ENCODE data around the gene COPB1.

DNA sequence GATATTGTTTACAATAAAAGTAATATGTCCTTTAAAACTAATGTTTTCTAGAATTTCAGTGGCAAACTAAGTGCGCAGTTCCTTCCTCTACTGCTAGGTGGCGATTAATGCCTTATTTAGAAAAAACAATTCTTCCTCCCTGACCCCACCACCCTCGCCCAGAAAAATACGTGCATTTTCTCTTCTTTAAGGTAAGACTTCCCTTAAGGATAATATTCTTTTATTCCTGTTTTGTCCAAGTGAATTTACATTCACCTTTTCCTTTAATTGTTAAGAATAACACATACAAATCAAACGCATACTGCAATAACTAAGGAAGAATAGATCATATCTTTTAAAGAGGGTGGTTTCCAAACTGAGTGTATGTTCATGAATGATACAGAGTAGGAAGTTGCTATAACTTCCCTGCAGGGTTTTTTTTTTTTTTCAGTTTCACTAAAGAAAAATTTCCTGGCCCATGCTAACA, 37.6 kb upstream of the COPB1 start:
- TF ChIP-seq TCF12 (IDR thresholded peaks at IDR 0.05) (no peak), TCF12 (CRISPR knock-in tag; IDR thresholded peaks at IDR 0.05) (no peak), DDIT3 (CRISPR knock-in tag; IDR thresholded peaks at IDR 0.05) (no peak), ZNF501 (CRISPR knock-in tag; IDR thresholded peaks at IDR 0.05) (no peak), POLR2A (IDR thresholded peaks at IDR 0.05; ENCODE audit: insufficient read depth in 1 of 2, low read depth in 2 of 2, low read length in 2 of 2) (no peak), NAIF1 (CRISPR knock-in tag; IDR thresholded peaks at IDR 0.05; ENCODE audit: borderline replicate concordance) (no peak), PITX1 (CRISPR knock-in tag; IDR thresholded peaks at IDR 0.05) (no peak), REXO4 (CRISPR knock-in tag; IDR thresholded peaks at IDR 0.05; ENCODE audit: borderline replicate concordance) (no peak), ZBTB8A (CRISPR knock-in tag; IDR thresholded peaks at IDR 0.05; ENCODE audit: borderline replicate concordance, low read depth) (no peak), KLF15 (CRISPR knock-in tag; IDR thresholded peaks at IDR 0.05; ENCODE audit: borderline replicate concordance) (no peak)
- TF ChIP-seq, protein P1, sequence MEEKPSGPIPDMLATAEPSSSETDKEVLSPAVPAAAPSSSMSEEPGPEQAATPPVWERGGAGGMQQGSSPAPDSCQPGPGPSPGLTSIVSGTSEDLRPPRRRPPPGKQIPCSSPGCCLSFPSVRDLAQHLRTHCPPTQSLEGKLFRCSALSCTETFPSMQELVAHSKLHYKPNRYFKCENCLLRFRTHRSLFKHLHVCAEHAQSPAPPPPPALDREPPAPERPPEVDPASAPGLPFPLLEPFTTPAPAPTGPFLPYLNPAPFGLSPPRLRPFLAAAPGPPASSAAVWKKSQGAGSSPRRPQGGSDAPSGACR (CRISPR knock-in tag; IDR thresholded peaks at IDR 0.05) = no peak
